Erythroblast (primary cell): ENCODE results near the gene SLC16A9.
"Not testable (repeated sequence)": the region's sequence is repeated elsewhere in the genome, so short reads cannot be mapped to it uniquely, and the experiment has no call there.

Source experiments
- DNase-seq, 2 experiments: peaks; one replicate each; lab custom pipeline; 2025; lab: John Stamatoyannopoulos, UW
- GATA1 ChIP-seq: IDR thresholded peaks from 2 replicates; pipeline ENCODE4 v1.6.1; 2011; ENCODE audit warnings: low read depth, mild to moderate bottlenecking, control low read depth, low read length, moderate library complexity
- POLR2A ChIP-seq: IDR thresholded peaks from 2 replicates; pipeline ENCODE4 v1.6.1; 2011; ENCODE audit warnings: mild to moderate bottlenecking, low read length

The SLC16A9 gene

GRCh38 chr10:59675812-59676211 lies 33.8 kb downstream of the SLC16A9 start:
- peak; percentile 7 to 10 for DNase-seq
- TF ChIP-seq POLR2A, result no peak
- no peak for TF ChIP-seq GATA1

GRCh38 chr10:59674215-59674836 lies 35.3 kb downstream of the SLC16A9 start:
- DNase-seq, result no peak

GRCh38 chr10:59672150-59672875 lies 37.3 kb downstream of the SLC16A9 start:
- no peak for DNase-seq
- no peak for TF ChIP-seq GATA1
- no peak for TF ChIP-seq POLR2A

More at GRCh38 chr10:59674215-59674836, 35.3 kb downstream of the SLC16A9 start:
- TF ChIP-seq POLR2A (no peak), GATA1 (no peak)

- no peak for DNase-seq
- no peak for TF ChIP-seq POLR2A
- no peak for TF ChIP-seq GATA1
Observed at GRCh38 chr10:59670269-59670668, 39.4 kb downstream of the SLC16A9 start.

GRCh38 chr10:59668096-59668495 lies 41.6 kb downstream of the SLC16A9 start:
- DNase-seq, result no peak

GRCh38 chr10:59666310-59666709 lies 43.3 kb downstream of the SLC16A9 start:
- DNase-seq, result no peak
- TF ChIP-seq POLR2A, result no peak
- TF ChIP-seq GATA1, result no peak

More at GRCh38 chr10:59668096-59668495, 41.6 kb downstream of the SLC16A9 start:
- no peak for TF ChIP-seq GATA1
- no peak for TF ChIP-seq POLR2A

- DNase-seq, result not testable (repeated sequence)
Observed at GRCh38 chr10:59663213-59663612, 46.4 kb downstream of the SLC16A9 start.

GRCh38 chr10:59657724-59658123 lies 51.9 kb downstream of the SLC16A9 start:
- no peak for TF ChIP-seq POLR2A
- no peak for TF ChIP-seq GATA1
- no peak for DNase-seq

- DNase-seq, result no peak
- TF ChIP-seq GATA1, result no peak
- TF ChIP-seq POLR2A, result no peak
Observed at GRCh38 chr10:59655309-59655708, 54.3 kb downstream of the SLC16A9 start.

- DNase-seq, result no peak
- TF ChIP-seq GATA1 (no peak), POLR2A (no peak)
Observed at GRCh38 chr10:59654007-59654406, 55.6 kb downstream of the SLC16A9 start.

GRCh38 chr10:59651902-59652301 lies 57.7 kb downstream of the SLC16A9 start:
- TF ChIP-seq POLR2A, result no peak
- TF ChIP-seq GATA1, result no peak
- DNase-seq, result no peak

GRCh38 chr10:59649606-59650346 lies 59.9 kb downstream of the SLC16A9 start:
- DNase-seq, result no peak
- TF ChIP-seq GATA1 (no peak), POLR2A (no peak)

GRCh38 chr10:59648711-59649201 lies 60.9 kb downstream of the SLC16A9 start:
- no peak for TF ChIP-seq POLR2A
- no peak for DNase-seq

GRCh38 chr10:59644841-59645240 lies 64.8 kb downstream of the SLC16A9 start:
- TF ChIP-seq GATA1 (no peak), POLR2A (no peak)

GRCh38 chr10:59641688-59642087 lies 68.0 kb downstream of the SLC16A9 start:
- not testable (repeated sequence) for DNase-seq

More at GRCh38 chr10:59644841-59645240, 64.8 kb downstream of the SLC16A9 start:
- no peak for DNase-seq
